Activated naive CD8-positive, alpha-beta T cell treated with anti-CD3 and anti-CD28 coated beads for 36 hours (primary cell): Measurements from ENCODE around the gene NDUFA3. TPM values are rescaled to one million over a fixed set of nuclear protein-coding genes. Genes with fewer than 3 reads are reported as not detected.
A peak's percentile ranks its signal among the peaks of the same experiment; 100 is the strongest.

Source experiments
- DNase-seq: peaks from one replicate; pipeline ENCODE4 v3.0.0; 2021
- H3K27ac Mint-ChIP-seq: one replicate; pipeline ENCODE4 v1.8.0; 2022; ENCODE audit warnings: mild to moderate bottlenecking, moderate library complexity, mixed read lengths
- H3K27me3 Mint-ChIP-seq: one replicate; pipeline ENCODE4 v1.8.0; 2022; ENCODE audit warnings: mild to moderate bottlenecking, mixed read lengths
- H3K36me3 Mint-ChIP-seq: one replicate; pipeline ENCODE4 v1.8.0; 2021; ENCODE audit warnings: mild to moderate bottlenecking, mixed read lengths
- H3K4me1 Mint-ChIP-seq: one replicate; pipeline ENCODE4 v1.8.0; 2021; ENCODE audit warnings: mixed read lengths
- H3K4me3 Mint-ChIP-seq: one replicate; pipeline ENCODE4 v1.8.0; 2022; ENCODE audit warnings: mild to moderate bottlenecking, moderate library complexity, mixed read lengths
- H3K9me3 Mint-ChIP-seq: one replicate; pipeline ENCODE4 v1.8.0; 2022; ENCODE audit warnings: mixed read lengths
- total RNA-seq, 2 experiments: library from RNA; stranded (reverse); gene quantifications; one replicate each; pipeline ENCODE4 v1.2.3, GENCODE V29; 2021

NDUFA3 gene
- total RNA-seq, 2 experiments from 2014 or later: 93.6 to 97.9 TPM

DNA sequence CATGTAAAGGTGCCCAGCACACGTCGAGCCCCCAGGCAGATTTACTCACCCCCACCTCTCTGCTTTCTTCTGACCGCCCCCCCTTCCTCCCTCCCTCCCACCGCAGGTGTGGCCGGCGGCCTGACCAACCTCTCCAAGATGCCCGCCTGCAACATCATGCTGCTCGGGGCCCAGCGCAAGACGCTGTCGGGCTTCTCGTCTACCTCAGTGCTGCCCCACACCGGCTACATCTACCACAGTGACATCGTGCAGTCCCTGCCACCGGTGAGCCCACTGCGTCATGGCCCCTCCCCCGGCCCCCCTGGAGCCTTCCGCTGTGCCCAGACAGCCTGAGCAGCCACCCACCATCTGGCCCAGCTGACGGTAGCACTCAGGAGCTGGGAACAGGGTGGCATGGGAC, 21.7 kb downstream of the NDUFA3 start:
- Mint-ChIP-seq H3K36me3 (peaks cover 26% of the 10 kb centered on the region), H3K9me3 (no peaks in the 10 kb centered on the region)

DNA sequence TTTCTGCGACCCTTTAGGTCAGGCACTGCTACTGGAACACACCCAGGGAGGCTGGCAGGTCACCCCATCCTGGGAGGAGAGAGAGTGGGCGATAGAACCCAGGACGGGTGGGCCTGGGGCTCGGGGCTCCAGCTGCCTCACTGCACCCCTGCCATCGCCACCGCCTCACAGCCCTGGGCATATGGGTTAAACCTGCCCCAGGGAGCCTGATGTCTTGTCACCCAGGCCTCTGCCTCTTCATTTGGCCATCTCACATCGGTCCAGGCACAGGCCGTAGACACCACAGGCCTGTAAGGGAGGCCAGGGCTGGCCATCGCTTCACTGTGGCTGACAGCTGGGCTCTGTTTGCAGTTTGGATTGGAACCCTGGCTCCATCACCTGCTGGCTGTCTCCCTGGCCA, 23.1 kb downstream of the NDUFA3 start:
- no peaks in the 10 kb centered on the region for H3K4me1 Mint-ChIP-seq
- no peak overlapping the region for H3K4me3 Mint-ChIP-seq
- H3K36me3 Mint-ChIP-seq: peaks cover 19% of the 10 kb centered on the region
- no peaks in the 10 kb centered on the region for H3K9me3 Mint-ChIP-seq
- no peaks in the 10 kb centered on the region for H3K27me3 Mint-ChIP-seq
- DNase-seq: no peak
- H3K27ac Mint-ChIP-seq: no peak overlapping the region

More for the DNA sequence above, 21.7 kb downstream of the NDUFA3 start:
- no peak for DNase-seq
- no peaks in the 10 kb centered on the region for H3K4me1 Mint-ChIP-seq
- no peak overlapping the region for H3K27ac Mint-ChIP-seq
- H3K27me3 Mint-ChIP-seq: no peaks in the 10 kb centered on the region
- H3K4me3 Mint-ChIP-seq: no peak overlapping the region

DNA sequence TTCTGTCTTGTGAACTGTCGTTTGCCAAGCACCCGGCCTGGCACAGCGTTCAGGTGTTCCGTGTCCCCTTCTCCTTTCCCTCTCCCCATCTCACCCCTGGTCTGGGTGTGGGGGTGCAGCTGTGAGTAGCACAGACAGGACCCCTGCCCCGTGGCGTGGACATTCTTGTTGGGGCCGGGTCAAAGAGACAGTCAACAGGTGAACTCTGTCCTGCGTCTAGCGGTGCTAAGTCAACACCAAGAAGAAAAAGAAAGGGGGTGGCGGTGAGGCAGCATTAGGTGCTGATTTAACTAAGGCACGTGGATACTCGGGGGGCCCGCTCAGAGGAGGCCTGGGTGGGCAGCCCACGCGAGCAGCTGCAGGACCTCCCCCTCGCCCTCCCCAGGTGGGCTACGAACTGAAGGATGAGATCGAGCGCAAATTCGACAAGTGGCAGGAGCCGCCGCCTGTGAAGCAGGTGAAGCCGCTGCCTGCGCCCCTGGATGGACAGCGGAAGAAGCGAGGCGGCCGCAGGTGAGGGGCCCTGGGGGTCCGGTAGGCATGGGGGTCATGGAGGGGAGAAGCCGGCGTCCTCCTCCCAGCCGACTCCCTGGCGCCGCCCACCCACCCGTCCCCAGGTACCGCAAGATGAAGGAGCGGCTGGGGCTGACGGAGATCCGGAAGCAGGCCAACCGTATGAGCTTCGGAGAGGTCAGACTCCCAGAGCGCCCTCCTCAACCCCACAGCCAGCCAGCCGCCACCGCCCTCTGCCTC, 25.2 kb downstream of the NDUFA3 start:
- no peaks in the 10 kb centered on the region for H3K9me3 Mint-ChIP-seq
- H3K4me3 Mint-ChIP-seq: no peak overlapping the region
- H3K36me3 Mint-ChIP-seq: peaks cover 9% of the 10 kb centered on the region
- no peaks in the 10 kb centered on the region for H3K4me1 Mint-ChIP-seq
- no peak overlapping the region for H3K27ac Mint-ChIP-seq
- no peak for DNase-seq
- H3K27me3 Mint-ChIP-seq: no peaks in the 10 kb centered on the region

DNA sequence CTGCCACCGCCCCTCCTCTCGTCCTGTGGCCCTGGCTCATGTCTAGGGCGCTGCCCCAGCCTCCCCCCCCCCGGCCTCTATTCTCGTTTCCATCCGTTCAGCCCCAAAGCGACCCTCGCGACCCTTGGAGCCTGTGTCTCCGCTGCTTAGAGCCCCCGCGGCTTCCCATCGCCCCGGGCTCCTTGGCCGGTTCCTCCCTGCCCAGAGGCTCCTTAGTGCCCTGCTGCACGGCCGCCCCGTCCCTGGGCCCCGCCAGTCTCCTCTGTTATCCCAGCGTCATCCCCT, 25.7 kb downstream of the NDUFA3 start:
- peaks cover 7% of the 10 kb centered on the region for H3K36me3 Mint-ChIP-seq
- H3K27me3 Mint-ChIP-seq: no peaks in the 10 kb centered on the region
- H3K4me3 Mint-ChIP-seq: no peak overlapping the region
- no peaks in the 10 kb centered on the region for H3K9me3 Mint-ChIP-seq
- H3K4me1 Mint-ChIP-seq: no peaks in the 10 kb centered on the region
- no peak for DNase-seq
- no peak overlapping the region for H3K27ac Mint-ChIP-seq

DNA sequence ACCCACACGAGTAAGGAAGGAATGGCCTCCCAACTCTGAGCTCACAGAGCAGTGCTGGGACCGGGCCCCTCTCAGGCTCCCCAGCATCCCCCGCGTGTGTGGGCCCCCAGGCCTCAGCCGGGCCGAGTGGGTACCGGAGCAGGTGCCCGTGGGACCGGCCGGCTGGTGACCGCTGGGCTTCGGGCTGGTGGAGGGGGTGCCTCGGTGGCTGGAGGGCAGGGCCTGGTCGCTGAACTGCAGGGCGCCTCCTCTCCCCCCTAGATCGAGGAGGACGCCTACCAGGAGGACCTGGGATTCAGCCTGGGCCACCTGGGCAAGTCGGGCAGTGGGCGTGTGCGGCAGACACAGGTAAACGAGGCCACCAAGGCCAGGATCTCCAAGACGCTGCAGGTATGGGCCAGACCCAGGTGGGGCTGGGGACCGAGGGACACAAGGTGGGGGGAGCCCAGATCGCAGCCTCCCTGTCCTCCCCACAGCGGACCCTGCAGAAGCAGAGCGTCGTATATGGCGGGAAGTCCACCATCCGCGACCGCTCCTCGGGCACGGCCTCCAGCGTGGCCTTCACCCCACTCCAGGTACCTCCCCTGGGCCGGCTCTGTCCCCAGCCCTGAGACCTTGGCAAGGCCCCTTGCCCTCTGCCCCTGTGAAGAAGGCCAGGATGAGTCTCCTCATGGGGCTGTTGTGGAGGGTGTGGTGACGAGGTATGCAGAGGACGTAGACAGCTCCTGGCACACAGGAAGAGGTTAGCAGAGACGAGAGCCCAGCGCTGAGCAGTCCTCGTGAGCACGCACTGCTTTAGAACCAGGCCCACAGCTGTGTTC, 26.4 kb downstream of the NDUFA3 start:
- Mint-ChIP-seq H3K9me3 (no peaks in the 10 kb centered on the region), H3K36me3 (peaks cover 4% of the 10 kb centered on the region), H3K4me3 (no peak overlapping the region), H3K27me3 (no peaks in the 10 kb centered on the region), H3K4me1 (no peaks in the 10 kb centered on the region), H3K27ac (no peak overlapping the region)
- no peak for DNase-seq

DNA sequence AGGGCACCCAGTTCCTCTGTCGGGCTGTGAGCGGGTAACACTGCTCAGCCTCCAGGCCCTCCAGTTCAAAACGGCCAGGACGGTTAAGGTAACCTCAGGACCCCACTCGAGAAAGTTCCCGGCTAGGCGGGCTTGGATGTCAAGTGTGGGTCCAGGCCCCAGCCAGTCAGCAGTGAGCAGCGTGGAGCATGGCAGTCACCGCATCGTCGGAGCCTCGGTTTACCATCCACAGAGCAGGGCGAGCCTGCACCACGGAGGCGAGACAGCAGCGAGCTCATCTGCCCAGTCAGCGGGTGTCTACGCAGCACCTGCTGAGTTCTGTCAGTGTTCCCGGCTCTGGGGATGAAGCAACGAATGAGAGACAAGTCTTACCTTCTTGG, 27.0 kb downstream of the NDUFA3 start:
- H3K9me3 Mint-ChIP-seq: no peaks in the 10 kb centered on the region
- DNase-seq: no peak
- peaks cover 4% of the 10 kb centered on the region for H3K36me3 Mint-ChIP-seq
- peaks cover 4% of the 10 kb centered on the region for H3K4me1 Mint-ChIP-seq
- H3K4me3 Mint-ChIP-seq: no peak overlapping the region
- no peaks in the 10 kb centered on the region for H3K27me3 Mint-ChIP-seq
- no peak overlapping the region for H3K27ac Mint-ChIP-seq

DNA sequence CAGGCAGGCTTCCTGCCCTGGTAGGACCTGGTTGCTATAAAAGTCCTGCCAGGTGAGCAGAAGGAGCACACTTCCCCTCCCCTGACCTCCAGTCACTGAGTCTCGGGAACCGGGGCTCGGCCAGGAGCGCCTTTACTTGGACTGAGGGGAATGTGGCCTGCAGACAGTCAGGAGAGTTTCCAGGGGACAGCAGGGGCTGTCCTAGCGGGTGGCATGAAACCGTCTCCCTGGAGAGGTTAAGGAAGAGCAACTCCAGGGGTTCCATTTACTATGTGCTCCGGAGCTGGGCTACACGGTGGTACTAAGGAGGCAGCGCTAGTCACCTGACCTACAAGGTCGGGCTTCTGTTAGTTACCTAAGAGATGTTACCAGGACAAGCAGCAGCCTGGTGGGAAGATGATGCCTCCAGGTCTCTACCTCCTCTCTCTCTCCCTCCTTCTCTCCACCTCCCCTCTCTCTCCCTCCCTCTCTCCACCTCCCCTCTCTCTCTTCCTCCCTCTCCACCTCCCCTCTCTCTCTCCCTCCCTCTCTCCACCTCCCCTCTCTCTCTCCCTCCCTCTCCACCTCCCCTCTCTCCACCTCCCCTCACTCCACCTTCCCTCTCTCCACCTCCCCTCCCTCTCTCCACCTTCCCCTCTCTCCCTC, 30.8 kb downstream of the NDUFA3 start:
- no peaks in the 10 kb centered on the region for H3K36me3 Mint-ChIP-seq
- H3K27ac Mint-ChIP-seq: no peak overlapping the region
- H3K9me3 Mint-ChIP-seq: no peaks in the 10 kb centered on the region
- peaks cover 10% of the 10 kb centered on the region for H3K27me3 Mint-ChIP-seq
- no peak overlapping the region for H3K4me3 Mint-ChIP-seq
- H3K4me1 Mint-ChIP-seq: peaks cover 14% of the 10 kb centered on the region
- no peak for DNase-seq

DNA sequence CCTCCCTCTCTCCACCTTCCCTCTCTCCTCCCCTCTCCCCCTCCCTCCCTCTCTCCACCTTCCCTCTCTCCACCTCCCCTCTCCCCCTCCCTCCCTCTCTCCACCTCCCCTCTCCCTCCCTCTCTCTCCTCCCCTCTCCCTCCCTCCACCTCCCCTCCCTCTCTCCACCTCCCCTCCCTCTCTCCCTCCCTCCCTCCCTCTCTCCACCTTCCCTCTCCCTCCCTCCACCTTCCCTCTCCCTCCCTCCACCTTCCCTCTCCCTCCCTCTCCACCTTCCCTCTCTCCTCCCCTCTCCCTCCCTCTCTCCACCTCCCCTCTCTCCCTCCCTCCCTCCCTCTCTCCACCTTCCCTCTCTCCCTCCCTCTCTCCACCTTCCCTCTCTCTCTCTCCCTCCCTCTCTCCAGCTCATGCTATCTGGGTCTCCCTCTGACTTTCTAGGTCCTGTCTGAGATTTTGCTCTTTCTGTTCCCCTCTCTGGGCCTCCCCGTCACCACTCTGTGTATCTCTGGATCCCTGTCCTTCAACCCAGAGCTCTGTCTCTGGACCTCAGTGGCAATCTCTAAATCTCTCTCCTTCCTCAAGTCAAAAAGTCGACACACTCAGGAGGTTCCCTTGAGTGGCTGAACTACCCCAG, 31.4 kb downstream of the NDUFA3 start:
- Mint-ChIP-seq H3K27me3 (peaks cover 10% of the 10 kb centered on the region), H3K4me3 (no peak overlapping the region), H3K4me1 (peaks cover 19% of the 10 kb centered on the region), H3K36me3 (peaks cover 4% of the 10 kb centered on the region), H3K9me3 (no peaks in the 10 kb centered on the region), H3K27ac (no peak overlapping the region)
- no peak for DNase-seq

DNA sequence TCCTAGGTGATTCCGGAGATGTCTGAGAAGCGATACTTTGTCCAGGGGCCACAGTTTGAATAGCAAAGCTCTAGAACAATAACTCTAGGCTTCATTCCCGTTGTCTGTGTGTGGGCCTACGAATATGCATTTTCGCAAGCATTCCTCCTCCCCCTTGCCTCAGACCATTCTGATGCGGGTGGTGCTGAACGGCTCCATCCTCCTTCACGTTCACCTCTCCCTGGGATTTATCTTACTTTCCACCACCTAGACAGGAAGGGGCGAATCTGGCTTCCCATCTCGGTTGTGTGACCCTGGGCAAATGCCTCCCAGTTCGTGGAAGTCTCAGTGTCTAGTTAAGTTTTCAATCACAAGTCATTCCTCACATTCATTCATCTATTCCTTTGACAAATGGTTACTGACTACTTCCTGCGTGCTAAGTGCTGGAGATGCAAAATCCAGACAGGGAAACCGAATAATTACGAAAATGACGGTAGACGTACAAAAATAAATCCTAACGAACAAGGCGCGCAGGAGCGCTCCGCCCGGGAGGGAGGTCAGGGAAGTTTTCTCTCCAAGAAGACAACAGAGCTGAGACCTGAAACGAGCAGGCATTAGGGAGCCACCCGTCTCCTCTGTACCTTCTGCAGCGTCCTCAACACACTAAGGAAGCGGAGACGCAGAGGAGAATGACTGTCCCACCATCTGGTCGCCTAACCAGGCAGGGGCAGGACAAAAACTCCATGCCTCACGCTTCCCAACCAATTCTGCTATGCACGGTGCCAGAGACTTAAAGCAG, 33.6 kb downstream of the NDUFA3 start:
- no peaks in the 10 kb centered on the region for H3K9me3 Mint-ChIP-seq
- peaks cover 7% of the 10 kb centered on the region for H3K36me3 Mint-ChIP-seq
- peaks cover 10% of the 10 kb centered on the region for H3K27me3 Mint-ChIP-seq
- DNase-seq: no peak
- peak overlapping the region; percentile 87 for H3K27ac Mint-ChIP-seq
- H3K4me1 Mint-ChIP-seq: peaks cover 37% of the 10 kb centered on the region
- H3K4me3 Mint-ChIP-seq: peak overlapping the region; percentile 94

DNA sequence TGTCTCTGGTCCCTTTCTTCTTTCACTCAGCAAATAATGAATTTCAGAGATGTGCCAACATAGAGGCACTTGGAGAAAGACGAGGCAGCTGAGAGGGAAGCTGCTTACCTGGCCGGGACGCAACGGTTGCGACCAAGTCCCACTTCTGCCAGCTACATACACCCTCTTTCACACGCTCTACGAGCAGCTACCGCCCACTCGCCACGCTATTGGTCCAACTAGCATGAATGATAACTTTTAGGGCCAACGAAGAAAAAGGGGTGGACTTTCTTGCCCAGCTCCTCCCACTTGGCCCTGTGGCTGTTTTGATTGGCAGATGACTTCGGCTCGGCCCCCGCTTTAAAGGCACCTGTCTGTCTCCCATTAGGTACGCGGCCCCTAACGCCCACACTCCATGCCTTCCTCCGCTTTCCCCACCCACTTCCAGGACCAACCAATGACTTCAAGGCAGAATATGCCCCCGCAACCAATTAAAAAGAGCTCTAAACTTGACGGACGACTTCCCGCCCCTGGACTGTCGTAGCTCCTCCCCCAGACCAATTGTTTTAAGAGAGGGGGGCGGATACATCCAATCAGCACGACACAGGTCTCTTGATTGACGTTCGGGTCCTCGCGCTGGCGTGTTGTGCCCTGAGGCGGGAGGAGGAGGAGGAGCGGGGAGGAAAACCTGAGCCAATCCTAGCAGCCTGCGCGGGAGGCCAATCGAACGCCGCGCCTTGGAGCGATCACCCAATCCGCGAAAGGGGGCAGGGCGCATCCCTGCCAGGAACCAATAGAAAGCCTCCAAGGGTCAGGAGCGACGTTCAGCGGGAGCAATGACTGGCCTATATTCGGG, 34.4 kb downstream of the NDUFA3 start:
- H3K36me3 Mint-ChIP-seq: peaks cover 7% of the 10 kb centered on the region
- H3K27me3 Mint-ChIP-seq: peaks cover 10% of the 10 kb centered on the region
- peak overlapping the region; percentile 87 for H3K27ac Mint-ChIP-seq
- H3K4me1 Mint-ChIP-seq: peaks cover 44% of the 10 kb centered on the region
- no peaks in the 10 kb centered on the region for H3K9me3 Mint-ChIP-seq
- H3K4me3 Mint-ChIP-seq: peak overlapping the region; percentile 94
- DNase-seq: peak; percentile 99

DNA sequence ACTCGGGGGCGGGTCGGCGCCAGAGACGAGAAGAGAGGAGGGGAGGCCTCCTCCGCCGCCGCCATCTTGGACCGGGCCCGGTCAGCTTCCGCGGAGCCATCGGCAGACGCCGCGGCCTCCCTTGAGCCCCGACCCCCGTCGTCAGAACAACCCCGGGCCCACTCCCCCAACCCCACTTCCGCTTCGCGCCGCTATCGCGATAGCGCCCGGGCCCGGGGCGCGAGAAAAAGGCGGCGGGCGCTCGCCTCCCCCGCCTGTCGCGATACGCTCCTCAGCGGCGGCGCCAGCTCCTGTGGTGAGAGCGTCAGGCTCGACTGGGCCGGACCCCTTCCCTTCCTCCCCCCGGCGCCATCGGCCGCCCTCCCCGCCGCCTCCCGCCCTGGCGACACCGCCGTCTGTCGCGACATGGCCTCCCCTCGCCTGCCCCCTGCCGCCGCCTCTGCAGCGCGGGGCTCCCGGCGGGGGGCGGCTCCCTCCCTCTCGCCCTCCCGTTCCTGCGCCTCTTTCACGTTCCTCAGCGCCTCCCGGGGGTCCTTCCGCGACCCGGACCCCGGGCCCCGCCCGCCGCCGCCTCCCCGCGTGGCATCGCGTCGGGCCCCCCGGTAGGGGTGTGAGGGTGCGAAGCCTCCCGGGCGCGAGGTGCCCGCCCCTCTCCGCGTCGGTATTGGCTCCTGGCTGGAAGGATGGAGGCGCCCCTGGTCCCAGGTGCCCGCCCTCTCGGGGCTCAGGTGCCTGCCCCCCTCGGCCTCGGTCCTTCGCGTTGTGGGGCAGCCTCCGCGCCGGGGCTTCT, 35.2 kb downstream of the NDUFA3 start, which contains the start of gene CNOT3:
CNOT3 (plus strand) TSS at position 64 of the 790 bp plus-strand sequence. CDS start 5,217 bp downstream, outside the sequence.
- Mint-ChIP-seq H3K36me3 (peaks cover 7% of the 10 kb centered on the region), H3K27ac (peak within 1 kb of the TSS; percentile 92), H3K9me3 (no peaks in the 10 kb centered on the region), H3K4me3 (peak within 1 kb of the TSS; percentile 94), H3K4me1 (peaks cover 44% of the 10 kb centered on the region), H3K27me3 (peaks cover 10% of the 10 kb centered on the region)
- DNase-seq: peak; percentile 51

DNA sequence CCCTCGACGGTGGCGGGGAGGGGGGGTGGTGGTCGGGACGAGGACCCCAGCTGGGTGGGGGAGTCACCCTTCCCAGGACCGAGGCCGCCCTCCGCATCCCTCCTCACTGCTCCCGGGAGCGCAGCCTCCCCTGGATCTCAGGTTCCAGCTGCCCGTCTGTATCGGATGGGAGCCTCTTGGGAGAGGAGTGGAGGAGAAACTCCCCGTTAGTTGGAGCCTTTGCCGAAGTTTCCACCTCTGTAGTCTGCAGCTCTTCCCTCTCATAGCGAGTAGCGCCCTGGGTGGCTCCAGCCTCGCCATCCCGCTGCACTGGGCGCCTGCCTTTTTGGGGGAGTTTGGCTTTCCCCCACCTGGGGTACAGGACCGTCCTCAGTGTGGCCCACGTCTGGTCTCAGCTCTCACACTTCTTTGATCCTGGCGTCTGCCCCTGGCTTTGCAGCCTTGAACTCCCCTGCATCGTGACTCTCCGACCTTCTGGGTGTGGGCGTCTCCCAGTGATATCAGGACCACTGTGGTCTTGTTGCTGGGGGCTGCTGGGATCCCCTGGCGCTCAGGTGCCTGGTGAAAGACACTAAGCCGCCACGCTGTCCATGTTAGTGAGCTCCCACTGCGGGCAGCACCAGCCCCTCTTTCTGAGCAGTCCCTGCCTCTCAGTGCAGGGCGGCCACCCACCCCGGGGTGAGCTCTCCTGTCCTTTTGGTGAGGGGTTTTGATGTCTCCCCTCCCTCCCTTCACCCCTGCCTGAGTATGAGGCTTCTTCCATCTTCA, 36.0 kb downstream of the NDUFA3 start:
- H3K36me3 Mint-ChIP-seq: peaks cover 7% of the 10 kb centered on the region
- peak overlapping the region; percentile 92 for H3K27ac Mint-ChIP-seq
- H3K4me3 Mint-ChIP-seq: peak overlapping the region; percentile 94
- H3K27me3 Mint-ChIP-seq: peaks cover 10% of the 10 kb centered on the region
- no peaks in the 10 kb centered on the region for H3K9me3 Mint-ChIP-seq
- peak; percentile 48 for DNase-seq
- peaks cover 44% of the 10 kb centered on the region for H3K4me1 Mint-ChIP-seq
